ENCODE data around the gene TPRN. TPM values are rescaled to one million over a fixed set of nuclear protein-coding genes. Genes with fewer than 3 reads are reported as not detected.

The TPRN gene
- total and polyA plus RNA-seq, 2 experiments from 2014 or later, result 6.4 to 29.2 TPM

DNA sequence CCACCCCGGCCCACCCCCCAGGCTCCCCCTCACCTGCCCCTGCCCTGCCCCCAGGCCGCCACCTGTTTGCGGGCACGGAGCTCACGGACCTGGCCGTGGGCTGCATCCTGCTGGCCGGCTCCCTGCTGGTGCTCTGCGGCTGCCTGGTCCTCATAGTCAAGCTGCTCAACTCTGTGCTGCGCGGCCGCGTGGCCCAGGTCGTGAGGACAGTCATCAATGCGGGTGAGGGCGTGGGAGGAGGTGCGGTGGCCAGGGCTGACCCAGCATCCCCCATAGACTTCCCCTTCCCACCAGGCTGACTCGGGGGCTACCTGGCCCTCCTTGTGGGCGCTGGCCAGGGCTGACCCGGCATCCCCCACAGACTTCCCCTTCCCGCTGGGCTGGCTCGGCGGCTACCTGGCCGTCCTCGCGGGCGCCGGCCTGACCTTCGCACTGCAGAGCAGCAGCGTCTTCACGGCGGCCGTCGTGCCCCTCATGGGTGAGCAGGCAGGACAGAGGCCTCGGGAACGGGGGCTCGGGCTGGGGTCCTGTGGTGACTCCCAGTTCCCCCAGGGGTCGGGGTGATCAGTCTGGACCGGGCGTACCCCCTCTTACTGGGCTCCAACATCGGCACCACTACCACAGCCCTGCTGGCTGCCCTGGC is 33.6 kb upstream of the TPRN start:
- Histone ChIP-seq H3K9me2 (ENCODE audit: insufficient read depth) (no peaks in the 10 kb centered on the region), H4K20me1 (replicated peaks; ENCODE audit: insufficient read depth) (no peaks in the 10 kb centered on the region; the same call in 1 of the 2 replicates), H3K27ac (ENCODE audit: low read depth) (no peak overlapping the region), H3K4me1 (ENCODE audit: insufficient read depth) (peaks cover 10% of the 10 kb centered on the region; the same call in 1 of the 2 replicates), H3F3A (replicated peaks; ENCODE audit: low read depth) (no peaks in the 10 kb centered on the region), H2AFZ (no peak overlapping the region), H3K4me2 (no peak overlapping the region), H3K79me2 (replicated peaks; ENCODE audit: insufficient read depth) (peaks cover 5% of the 10 kb centered on the region), H3K27me3 (ENCODE audit: insufficient read depth) (no peaks in the 10 kb centered on the region), H3K4me3 (no peak overlapping the region), H3K36me3 (ENCODE audit: insufficient read depth) (no peaks in the 10 kb centered on the region)
- DNase-seq (ENCODE audit: low spot score), result no peak
- Mint-ChIP-seq H3K4me3 (no peak overlapping the region), H3K27me3 (ENCODE audit: insufficient read depth, low read depth, poor library complexity) (peaks cover 10% of the 10 kb centered on the region), H3K27ac (no peak overlapping the region), H3K9me3 (no peaks in the 10 kb centered on the region), H3K4me1 (peaks cover 17% of the 10 kb centered on the region), H3K36me3 (ENCODE audit: low read depth) (peaks cover 3% of the 10 kb centered on the region; the same call in 1 of the 3 replicates)
- TF ChIP-seq NANOG (IDR thresholded peaks at IDR 0.05; ENCODE audit: borderline replicate concordance) (no peak), ZNF114 (CRISPR knock-in tag; IDR thresholded peaks at IDR 0.05) (no peak), POLR2AphosphoS5 (IDR thresholded peaks at IDR 0.05; ENCODE audit: low read depth) (no peak), ZNF331 (CRISPR knock-in tag; IDR thresholded peaks at IDR 0.05; ENCODE audit: low read depth) (no peak), STAT1 (IDR thresholded peaks at IDR 0.05; ENCODE audit: unreplicated experiment) (no peak), CREB1 (CRISPR knock-in tag; IDR thresholded peaks at IDR 0.05; ENCODE audit: low read depth) (no peak), EZH2phosphoT487 (IDR thresholded peaks at IDR 0.05; ENCODE audit: unreplicated experiment) (no peak), EZH2 (IDR thresholded peaks at IDR 0.05; ENCODE audit: low read depth, unreplicated experiment) (no peak), JUNB (IDR thresholded peaks at IDR 0.05; ENCODE audit: unreplicated experiment) (no peak), ZNF462 (CRISPR knock-in tag; IDR thresholded peaks at IDR 0.05) (no peak)
- TF ChIP-seq, protein P1, sequence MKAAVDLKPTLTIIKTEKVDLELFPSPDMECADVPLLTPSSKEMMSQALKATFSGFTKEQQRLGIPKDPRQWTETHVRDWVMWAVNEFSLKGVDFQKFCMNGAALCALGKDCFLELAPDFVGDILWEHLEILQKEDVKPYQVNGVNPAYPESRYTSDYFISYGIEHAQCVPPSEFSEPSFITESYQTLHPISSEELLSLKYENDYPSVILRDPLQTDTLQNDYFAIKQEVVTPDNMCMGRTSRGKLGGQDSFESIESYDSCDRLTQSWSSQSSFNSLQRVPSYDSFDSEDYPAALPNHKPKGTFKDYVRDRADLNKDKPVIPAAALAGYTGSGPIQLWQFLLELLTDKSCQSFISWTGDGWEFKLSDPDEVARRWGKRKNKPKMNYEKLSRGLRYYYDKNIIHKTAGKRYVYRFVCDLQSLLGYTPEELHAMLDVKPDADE (IDR thresholded peaks at IDR 0.05), result no peak
- TF ChIP-seq, protein P2, sequence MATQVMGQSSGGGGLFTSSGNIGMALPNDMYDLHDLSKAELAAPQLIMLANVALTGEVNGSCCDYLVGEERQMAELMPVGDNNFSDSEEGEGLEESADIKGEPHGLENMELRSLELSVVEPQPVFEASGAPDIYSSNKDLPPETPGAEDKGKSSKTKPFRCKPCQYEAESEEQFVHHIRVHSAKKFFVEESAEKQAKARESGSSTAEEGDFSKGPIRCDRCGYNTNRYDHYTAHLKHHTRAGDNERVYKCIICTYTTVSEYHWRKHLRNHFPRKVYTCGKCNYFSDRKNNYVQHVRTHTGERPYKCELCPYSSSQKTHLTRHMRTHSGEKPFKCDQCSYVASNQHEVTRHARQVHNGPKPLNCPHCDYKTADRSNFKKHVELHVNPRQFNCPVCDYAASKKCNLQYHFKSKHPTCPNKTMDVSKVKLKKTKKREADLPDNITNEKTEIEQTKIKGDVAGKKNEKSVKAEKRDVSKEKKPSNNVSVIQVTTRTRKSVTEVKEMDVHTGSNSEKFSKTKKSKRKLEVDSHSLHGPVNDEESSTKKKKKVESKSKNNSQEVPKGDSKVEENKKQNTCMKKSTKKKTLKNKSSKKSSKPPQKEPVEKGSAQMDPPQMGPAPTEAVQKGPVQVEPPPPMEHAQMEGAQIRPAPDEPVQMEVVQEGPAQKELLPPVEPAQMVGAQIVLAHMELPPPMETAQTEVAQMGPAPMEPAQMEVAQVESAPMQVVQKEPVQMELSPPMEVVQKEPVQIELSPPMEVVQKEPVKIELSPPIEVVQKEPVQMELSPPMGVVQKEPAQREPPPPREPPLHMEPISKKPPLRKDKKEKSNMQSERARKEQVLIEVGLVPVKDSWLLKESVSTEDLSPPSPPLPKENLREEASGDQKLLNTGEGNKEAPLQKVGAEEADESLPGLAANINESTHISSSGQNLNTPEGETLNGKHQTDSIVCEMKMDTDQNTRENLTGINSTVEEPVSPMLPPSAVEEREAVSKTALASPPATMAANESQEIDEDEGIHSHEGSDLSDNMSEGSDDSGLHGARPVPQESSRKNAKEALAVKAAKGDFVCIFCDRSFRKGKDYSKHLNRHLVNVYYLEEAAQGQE (IDR thresholded peaks at IDR 0.05; ENCODE audit: unreplicated experiment), result no peak
- TF ChIP-seq, protein P3, sequence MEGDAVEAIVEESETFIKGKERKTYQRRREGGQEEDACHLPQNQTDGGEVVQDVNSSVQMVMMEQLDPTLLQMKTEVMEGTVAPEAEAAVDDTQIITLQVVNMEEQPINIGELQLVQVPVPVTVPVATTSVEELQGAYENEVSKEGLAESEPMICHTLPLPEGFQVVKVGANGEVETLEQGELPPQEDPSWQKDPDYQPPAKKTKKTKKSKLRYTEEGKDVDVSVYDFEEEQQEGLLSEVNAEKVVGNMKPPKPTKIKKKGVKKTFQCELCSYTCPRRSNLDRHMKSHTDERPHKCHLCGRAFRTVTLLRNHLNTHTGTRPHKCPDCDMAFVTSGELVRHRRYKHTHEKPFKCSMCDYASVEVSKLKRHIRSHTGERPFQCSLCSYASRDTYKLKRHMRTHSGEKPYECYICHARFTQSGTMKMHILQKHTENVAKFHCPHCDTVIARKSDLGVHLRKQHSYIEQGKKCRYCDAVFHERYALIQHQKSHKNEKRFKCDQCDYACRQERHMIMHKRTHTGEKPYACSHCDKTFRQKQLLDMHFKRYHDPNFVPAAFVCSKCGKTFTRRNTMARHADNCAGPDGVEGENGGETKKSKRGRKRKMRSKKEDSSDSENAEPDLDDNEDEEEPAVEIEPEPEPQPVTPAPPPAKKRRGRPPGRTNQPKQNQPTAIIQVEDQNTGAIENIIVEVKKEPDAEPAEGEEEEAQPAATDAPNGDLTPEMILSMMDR (conservative IDR thresholded peaks at IDR 0.05; ENCODE audit: low read depth in 2 of 2), result no peak
- no peak for ATAC-seq

Measured in GM23338 (cell line).